Right hindlimb (tissue), 1 donor: ENCODE results near the gene SLC30A1.

Source experiments
- DNase-seq: peaks from one replicate; pipeline ENCODE4 v3.0.0-alpha.2; 2018

The SLC30A1 gene

DNA sequence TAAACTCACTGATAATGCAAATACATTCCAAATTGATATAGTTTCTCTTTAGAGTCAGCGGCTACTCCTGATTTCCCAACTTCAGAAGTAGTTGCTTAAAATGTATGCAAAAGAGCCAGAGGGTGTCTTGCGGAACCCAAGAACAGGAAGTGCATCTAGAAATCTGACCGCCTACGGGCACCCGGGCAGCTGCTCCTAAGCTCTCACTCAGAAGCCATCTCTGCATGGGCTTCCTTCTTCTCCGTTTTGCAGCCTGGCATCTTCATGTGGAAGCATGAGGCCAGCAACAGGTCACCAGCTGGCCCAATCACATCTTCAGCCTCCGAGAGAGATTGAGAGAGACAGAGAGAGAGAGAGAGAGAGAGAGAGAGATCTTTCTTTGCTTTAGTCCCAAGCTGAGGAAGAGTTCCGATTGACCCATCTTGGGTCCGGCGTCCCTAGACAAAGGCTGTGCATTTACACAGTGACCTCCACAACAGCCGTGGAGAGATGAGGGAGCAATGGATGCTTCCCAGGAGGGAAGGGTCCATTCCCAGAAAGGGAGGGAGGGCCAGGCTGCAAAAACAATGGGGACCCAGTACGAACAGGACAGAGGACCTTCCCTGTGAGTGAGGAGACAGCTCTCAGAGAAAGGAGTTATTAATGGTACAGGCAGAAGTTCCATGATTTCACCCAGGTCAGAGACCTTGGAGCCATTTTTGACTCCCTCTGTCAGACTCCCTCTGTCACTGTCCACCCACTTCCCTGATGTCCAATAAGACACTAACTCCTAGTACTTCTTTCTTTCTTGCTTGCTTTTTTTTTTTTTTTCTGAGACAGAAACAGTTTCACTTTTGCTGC is 28.2 kb upstream of the SLC30A1 start:
- no peak for DNase-seq

DNA sequence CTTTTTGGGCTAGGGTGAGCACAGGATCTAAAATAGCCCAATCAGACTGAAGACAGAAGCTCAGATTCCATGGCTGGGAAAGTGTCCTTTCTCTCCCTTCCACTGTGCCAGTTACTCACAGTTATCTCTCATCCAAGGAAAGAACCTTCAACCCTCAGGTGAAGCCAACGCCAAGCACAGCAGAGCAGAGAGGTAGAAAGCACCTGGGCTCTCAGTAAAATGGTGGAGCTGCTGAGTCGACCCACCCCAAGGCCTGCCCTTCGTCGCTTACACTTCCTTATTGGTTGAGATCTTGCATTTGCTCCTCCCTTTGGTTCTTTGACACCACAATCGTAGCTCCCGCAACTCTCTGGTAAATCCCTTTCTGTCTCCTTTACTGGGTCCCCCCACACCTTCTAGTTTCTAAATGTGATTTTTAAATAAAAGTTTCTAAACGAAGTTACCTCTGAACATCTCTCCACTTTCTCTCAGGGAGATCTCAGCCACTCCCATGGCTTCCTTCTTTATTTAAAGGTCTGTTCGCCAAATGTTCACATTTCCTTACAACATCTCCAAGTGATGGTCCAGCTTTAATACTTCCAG is 27.5 kb upstream of the SLC30A1 start:
- DNase-seq, result no peak

DNA sequence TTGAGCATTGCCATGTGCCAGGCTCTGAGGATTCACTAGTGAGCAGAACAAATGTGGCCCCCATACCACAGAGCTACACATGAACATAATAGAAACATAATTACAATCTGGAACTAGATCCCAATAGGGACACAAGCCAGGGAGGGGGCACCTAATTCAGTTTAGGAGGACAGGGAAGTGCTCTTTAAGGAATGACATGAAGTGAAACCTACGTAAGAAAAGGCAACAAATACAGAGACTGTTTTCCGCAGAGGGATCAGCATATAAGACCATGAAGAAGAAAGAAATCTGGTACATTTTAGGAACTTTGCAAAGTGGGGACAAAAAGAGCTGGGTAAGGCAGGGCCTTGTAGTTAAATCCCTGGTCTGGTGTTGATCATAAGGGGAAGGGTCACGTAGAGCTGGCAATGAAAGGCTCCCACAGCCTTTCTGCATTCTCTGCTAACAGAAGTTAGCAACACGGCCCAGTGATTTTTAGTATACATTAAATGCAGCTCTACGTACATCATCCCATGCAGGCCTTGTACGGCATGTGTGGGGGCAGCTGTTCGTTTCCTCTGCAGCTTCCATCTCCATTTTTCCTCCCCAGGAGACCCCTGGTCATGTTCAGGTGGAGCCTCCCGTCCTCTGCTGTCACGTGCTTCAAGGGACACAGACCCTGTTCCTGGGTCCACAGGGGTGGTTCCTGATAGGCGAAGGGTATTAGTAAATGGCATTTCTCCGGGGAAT is 26.8 kb upstream of the SLC30A1 start:
- DNase-seq, result no peak

DNA sequence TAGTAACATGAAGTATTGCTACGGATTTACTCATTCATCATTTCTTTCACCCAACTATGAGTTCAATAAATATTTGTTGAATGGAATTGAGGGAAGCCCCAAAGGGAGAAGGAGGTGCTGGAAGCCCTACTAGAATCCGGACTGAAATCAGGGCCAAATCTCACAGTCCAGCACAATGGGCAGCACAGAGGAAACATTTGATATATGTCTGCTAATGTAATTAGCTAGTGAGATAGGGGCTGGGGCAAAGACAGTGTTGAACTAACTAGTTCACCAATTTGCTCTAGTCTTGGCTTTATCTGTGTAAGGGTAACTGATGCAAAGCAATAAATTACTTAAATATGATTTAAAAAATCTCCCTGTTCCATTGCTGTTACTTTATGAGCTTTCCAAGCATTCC is 26.1 kb upstream of the SLC30A1 start:
- no peak for DNase-seq

DNA sequence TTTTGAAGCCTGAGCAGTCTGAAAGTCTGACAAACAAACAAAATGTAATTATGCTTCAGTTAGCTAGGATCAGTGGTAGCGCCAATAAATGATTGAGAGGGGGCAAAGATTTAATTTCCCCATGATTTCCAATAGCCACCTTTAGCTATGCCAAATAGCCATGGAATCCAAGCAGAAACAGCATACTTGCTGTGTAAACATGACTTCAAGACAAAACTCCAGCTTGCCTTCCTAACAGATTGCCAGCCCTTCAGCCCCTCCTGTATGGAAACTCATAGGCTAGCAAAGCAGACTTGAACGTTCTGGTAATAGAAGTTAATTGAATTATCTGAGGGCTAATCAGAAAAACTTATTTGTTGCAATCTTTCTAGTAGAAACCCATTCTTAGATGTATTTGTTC is 25.6 kb upstream of the SLC30A1 start:
- no peak for DNase-seq

DNA sequence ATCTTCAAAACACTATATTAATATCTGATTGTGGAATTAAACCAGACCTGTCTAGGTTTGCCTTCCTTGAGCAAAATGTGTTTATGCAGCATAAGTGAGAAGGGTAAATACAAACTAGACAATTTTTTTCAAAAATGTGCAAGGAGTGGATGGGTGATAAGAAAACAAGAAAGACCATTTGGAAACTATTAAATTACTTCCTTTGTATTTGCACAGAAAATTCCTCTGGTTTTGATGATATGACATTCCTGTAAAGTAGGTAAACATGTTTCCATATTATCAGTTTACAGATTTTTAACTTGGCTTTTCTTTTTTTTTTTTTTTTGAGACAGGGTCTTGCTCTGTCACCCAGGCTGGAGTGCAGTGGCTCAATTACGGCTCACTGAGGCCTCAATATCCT is 24.8 kb upstream of the SLC30A1 start:
- DNase-seq, result no peak

DNA sequence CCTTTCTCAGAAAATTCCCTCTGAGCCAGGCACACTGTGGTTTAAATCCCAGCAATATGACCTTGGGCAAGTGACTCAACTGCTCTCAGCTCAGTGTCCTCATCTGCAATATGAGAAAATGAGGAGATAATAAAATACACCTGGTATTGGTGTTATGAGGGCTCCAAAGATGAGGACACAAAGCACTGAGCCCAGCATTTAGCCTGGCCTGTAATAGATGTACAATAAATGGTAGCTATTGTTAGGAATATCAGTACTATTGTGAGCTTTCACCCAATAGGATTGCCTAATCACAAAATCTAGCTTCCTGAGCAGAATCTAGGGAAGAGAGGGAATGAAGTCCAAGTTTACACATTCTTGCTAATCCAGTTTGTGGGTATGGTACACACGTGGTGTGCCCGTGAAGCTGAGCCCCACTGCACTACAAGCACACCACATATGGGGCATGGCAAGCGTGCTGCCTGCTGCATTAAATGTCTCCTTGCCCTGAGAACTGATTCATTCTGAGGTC is 24.3 kb upstream of the SLC30A1 start:
- DNase-seq, result no peak

DNA sequence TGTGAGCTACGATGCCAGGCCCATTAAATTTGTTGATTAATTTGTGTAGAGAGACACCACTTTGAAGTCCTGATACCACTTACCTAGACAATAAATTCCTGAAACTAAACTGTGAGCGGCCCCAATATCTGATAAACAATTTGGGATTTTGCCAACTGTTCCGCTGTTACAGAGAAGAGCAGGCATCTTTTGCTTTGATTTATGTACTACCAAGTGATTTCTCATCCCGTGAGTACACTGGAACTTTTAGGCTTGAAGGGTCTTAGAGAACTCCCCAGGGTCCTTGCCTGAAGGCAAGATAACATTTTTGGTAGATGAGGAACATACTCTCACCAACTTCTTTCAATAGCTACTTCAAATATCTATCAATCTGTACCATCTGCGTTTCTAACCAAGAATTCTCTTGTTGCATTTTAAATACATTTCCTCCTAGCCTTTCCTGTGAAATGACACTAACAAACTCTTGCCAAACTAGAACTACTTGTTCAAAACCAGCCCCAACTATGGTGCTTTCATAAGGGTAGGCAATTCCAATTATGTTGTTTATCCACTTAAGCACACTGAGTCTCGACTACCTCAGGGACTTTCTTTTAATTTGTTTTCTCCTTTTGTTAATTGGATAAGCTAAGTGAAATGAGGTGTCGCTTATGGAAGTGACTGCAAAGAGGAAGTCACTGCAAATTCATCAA is 23.2 kb upstream of the SLC30A1 start:
- DNase-seq, result no peak

DNA sequence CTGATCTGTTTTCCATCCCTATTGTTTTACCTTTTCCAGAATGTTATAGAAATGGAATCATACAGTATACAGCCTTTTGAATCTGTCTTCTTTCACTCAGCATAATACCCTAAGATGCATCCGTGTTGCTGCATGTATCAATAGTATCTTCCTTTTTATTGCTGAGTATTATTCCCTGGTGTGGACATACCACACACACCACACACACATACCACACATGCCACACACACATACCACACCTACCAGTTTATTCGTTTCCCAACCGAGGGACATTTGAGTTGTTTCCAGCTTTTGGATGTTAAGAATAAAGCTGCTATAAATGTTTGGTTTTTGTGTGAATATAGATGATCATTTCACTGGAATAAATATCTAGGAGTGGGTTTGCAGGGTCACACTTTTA is 22.2 kb upstream of the SLC30A1 start:
- no peak for DNase-seq

DNA sequence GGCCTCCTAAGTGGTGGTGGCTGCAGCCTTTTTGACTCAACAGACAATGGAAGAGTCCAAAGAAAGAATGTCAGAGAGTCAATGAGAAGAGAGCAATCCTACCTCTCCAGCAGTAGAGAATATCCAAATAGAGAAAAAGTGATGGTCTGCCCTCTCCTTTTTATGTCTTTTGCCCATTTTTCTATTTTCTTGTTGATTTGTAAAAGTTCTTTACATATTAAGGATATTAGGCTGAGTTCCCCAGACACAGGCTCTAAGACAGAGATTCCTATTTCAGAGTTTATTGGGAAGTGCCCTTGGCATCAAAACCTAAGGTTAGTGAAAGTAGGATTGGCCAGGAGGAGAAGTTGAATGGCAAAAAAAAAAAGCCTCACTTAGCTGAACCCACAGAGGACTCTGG is 20.3 kb upstream of the SLC30A1 start:
- DNase-seq, result no peak

DNA sequence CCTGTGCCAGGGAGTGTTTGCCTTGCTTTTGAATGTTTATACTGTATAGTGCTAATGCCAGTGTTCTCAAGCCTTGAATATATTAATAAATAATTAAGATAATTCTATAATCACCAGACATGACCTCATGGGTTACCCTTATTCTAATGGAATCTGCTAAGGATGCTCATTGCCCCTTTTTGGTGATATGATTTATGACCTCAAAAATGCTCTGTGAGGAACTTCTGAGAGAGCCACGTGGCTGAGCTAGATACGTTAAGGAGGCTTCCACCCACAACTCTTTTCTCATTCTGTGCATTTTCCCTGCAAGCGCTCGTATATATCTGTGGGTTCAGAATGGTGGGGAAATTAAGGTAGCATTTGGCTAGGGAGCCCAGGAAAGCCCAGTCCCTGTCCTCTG is 19.6 kb upstream of the SLC30A1 start:
- no peak for DNase-seq

DNA sequence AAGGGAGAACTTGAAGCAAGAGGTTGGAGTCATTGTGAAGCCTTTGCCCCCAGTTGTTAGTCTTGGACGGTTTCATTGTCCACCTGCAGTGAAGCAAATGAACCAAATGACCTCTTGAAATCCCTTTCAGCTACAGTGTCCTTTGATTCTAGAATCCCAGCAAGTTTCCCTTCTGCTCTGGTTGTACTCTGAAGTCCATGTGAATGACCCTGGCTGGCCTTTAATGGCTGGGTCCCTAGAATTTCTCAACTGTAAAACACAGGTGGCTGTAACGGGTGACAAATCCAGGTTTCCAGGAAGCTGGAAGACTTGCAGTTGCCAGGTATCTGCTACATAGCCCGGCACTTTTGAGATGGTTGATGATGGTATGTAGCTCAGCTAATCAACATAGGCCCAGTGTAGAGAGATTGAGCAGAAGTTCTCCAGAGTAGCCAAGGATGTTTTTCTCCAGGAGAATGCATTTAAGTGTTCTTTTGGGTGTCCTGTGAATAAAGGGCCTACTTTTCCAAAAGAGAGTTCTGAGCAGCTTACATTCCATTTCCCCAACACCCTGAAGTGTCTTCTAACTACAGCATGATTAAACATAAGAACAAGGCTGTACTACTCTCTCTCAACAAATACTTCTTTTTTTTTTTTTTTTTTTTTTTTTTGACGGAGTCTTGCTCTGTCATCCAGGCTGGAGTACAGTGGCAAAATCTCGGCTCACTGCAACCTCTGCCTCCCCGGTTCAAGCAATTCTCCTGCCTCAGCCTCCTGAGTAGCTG is 17.6 kb upstream of the SLC30A1 start:
- DNase-seq, result no peak

DNA sequence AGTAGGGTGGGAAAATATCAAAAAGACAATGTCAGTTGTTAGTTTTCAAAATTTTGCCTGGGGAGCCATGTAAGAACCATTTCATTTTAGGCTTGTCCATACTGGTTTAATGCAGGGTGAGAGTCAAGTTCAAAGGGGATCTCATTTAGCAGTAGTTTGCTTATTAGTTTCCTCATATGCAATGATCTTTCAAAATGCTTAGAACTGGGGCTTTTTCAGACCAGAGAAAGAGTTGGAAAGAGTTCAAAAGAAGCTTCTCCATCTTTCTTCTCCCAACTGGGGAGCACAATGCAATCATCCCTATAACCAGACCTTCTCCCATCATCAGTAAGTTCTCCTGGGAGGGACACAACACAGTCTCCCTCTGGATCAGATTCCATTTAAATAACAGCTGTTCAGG is 16.5 kb upstream of the SLC30A1 start:
- DNase-seq, result no peak

DNA sequence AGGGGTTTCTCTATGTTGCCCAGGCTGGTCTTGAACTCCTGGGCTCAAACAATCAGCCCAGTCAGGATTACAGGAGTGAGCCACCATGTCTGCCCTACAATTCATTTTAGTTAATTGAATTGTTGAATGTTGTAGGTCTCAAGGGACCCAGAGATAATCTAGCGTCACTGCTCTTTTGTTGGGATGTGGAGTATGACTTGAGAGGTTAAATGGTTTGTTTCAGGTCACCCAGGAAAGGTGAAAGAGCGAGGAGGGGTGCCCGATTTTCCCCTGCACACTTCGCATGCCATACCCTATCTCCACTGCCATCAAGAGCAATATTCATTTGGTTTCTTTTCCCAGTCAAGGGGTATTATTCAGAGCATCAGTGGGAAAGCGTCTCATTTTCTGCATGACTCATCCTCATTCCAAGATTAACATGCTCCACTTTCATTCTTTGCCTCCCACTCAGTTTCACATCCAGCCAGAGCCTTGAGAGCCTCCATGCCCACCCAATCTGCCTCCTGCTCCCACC is 13.1 kb upstream of the SLC30A1 start:
- DNase-seq, result no peak

DNA sequence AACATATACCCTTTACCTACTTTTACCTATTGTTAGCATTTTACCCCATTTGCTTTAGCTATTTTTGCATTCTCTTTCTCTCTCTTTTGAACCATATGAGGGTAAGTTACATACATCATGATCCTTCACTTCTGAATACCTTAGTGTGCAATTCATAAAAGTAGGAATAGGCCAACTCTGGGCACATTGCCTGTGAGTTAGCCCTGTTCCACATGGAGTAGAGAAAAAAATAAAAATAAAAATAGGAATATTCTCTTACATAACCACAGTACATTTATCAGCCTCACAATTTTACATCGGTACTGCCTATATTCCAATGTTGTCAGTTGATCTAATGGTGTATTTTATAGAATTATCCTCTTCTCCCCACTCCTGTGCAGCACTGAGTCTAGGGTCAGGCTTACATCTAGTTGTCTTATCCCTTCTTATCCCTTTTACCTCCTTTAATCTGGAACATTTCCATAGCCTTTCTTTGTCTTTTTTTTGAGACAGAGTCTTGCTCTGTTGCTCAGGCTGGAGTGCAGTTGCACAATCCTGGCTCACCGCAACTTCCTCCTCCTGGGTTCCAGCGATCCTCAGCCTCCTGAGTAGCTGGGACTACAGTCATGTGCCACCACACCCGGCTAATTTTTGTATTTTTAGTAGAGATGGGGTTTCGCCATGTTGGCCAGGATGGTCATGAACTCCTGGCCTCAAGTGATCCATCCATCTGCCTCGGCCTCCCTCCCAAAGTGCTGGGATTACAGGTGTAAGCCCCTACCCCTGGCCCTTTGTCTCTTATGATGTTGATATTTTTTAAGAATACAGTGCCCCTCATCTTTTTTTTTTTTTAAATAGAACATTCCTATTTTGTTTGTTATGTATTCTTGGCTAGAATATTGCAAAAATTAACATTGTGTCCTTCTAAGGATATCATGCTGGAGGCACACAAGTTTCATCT is 11.1 kb upstream of the SLC30A1 start:
- DNase-seq, result no peak

DNA sequence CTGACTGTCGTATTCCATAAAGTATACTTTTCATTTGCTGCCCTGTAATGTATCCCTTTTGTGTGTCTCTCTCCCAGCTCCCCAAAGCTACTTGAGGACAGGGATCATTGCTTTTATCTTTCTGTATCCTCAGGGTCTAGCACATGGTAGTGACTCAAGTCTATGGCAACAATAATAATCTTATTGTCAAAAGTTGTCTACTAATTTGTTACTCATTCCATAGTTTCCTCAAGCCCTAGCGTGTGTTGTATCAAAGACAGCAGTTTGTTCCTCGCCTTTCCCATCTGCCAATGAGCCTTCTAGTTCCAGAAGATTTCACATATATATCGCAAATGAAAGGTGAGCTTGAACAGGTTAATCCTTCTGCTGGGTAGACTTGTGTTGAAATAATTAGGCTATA is 9.8 kb upstream of the SLC30A1 start:
- DNase-seq, result no peak

DNA sequence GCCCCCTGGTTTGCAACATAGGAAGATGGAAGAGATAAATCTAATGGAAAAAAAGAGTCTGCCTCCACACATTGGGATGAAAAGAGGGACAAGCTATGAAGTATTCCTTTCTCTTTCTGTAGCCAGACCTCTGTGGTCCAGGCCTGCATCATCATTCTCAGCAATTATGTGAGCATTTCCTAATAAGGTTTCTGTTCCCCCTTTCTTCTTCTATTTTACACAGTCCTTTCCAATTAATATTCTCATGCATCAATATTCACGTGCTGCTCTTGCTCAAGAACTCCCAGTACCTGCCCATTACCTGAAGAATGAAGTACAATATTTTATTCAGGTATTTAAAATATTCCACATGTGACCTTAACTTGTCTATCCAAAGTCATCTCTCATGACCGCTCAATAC is 8.2 kb upstream of the SLC30A1 start:
- DNase-seq, result no peak

DNA sequence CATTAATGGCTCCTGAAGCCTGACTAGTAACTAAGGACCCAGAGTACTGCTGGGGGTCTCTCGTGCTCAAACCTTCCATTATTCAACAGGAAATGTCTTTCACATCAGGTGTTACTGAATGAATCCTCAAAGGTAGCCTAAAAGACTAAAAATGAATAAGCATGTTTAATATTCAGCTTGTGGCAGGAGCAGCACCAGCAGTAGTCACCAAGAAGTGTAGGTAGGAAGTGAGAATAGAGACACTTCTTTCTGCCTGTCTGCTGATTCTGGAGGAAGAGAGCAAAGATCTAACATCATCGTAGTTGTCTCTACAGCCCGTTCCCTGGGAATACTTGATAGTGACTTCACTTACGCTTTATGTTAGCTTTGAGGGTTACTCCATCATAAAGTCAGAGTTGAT is 7.6 kb upstream of the SLC30A1 start:
- DNase-seq, result no peak

DNA sequence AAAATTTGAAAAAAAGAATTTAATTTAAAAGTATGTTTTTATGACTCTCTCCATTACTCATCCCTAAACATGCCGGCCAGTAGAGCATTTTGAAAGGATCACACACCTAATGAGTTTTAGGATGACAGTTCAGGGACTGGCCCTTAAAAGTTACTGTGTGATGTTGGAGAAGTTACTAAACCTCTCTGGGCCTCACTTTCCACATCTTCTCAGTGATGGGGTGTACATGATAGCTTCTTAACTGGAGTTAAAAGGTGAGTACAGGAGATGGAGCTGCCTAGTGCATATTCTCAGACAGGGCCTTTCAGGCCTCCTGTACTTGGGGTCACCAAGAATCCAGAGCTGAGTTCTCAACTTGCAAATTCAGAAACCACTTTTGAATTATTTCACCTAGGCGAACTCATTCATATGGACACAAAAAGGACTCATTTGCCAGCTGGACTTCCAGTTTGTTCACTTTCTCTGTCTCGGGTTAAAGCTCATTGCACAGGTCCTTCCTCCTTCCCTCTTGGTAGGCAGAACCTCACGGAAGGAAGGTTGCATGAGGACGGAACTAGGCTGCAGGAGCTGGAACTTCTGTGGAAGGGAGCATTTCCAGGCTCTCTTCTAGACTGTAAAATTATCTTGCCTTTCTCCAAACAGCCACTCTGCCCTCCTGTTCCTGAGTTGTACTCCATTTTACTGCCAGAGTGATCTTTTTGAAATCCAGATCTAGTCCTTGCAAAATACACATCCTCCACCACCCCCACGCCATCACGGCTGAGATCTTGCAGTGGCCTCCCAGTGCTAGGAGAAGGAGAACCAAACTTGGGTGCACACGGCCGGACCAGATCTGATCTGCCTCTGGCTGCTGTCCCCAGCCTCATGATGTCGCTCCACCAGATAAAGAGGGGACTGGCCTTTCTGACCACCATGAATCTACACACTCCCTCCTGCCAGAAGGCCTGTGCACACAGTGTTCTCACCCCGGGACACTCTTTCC is 4.3 kb upstream of the SLC30A1 start:
- no peak for DNase-seq

DNA sequence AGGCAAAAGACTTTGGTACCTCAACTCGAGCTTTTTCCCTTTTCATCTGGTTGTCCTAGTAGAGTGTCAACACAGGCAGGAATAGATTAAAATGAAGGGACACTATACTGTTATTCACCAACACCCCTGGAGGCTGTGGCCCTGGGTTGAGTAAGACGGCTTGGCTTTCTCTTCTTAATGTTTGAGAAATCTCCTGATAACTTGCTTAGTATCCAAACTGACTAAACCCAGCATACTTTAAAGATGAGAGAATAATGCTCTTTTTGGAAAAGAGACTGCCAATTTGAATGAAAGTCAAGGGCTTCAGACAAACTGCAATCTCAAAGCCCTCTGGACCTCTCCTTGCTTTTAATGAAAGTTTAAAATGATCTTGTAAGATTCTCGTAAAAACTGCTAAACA is 2.6 kb upstream of the SLC30A1 start:
- no peak for DNase-seq
